ENCODE results near the gene SAP30L. TPM values are rescaled to one million over a fixed set of nuclear protein-coding genes. Genes with fewer than 3 reads are reported as not detected.

Gene SAP30L
- total and polyA plus RNA-seq, 4 donors: 18.2 to 35.4 (median 30.0) TPM

- no peak for TF ChIP-seq CTCF (IDR thresholded peaks at IDR 0.05; ENCODE audit: control extremely low read depth, extremely low read depth)
- H3K36me3 ChIP-seq (ENCODE audit: control insufficient read depth in 4 of 4, insufficient read depth in 4 of 4, low read length in 4 of 4): peaks cover 0 to 23% (median 0%) of the 10 kb centered on the region in 4 donors
- ATAC-seq (ENCODE audit: insufficient read depth, low FRiP score) (no peak), DNase-seq (no peak)
- no peak overlapping the region for H3K9ac ChIP-seq (ENCODE audit: insufficient read depth in 1 of 2, low read length in 2 of 2)
- no peak overlapping the region for H3K27ac ChIP-seq (ENCODE audit: low read depth in 1 of 2, low read length in 1 of 2)
- H3K4me3 ChIP-seq: no peak overlapping the region
- no peaks in the 10 kb centered on the region for H3K27me3 ChIP-seq (ENCODE audit: control insufficient read depth in 3 of 3, insufficient read depth in 3 of 3, low read length in 2 of 3)
- WGBS, 2 donors: 71 to 80% methylated on average over 1 of the region's 1 CpG
- peaks cover 0 to 5% (median 0%) of the 10 kb centered on the region in 5 donors for H3K4me1 ChIP-seq (ENCODE audit: control insufficient read depth in 5 of 5, insufficient read depth in 5 of 5, low read length in 5 of 5)
- H3K9me3 ChIP-seq (ENCODE audit: control insufficient read depth in 4 of 4, insufficient read depth in 3 of 4, low read length in 3 of 4): no peaks in the 10 kb centered on the region
These were observed 23.9 kb upstream of the SAP30L start for GRCh38 chr5:154421868-154422267.

GRCh38 chr5:154422298-154422697 is 23.5 kb upstream of the SAP30L start:
- WGBS, 2 donors: 77 to 78% methylated on average over 2 of the region's 2 CpGs
- Histone ChIP-seq H3K27ac (ENCODE audit: low read depth in 1 of 2, low read length in 1 of 2) (no peak overlapping the region), H3K4me1 (ENCODE audit: control insufficient read depth in 5 of 5, insufficient read depth in 5 of 5, low read length in 5 of 5) (peaks cover 0 to 5% (median 0%) of the 10 kb centered on the region in 5 donors), H3K4me3 (no peak overlapping the region), H3K9ac (ENCODE audit: insufficient read depth in 1 of 2, low read length in 2 of 2) (no peak overlapping the region), H3K27me3 (ENCODE audit: control insufficient read depth in 3 of 3, insufficient read depth in 3 of 3, low read length in 2 of 3) (no peaks in the 10 kb centered on the region), H3K36me3 (ENCODE audit: control insufficient read depth in 4 of 4, insufficient read depth in 4 of 4, low read length in 4 of 4) (peaks cover 0 to 20% (median 0%) of the 10 kb centered on the region in 4 donors), H3K9me3 (ENCODE audit: control insufficient read depth in 4 of 4, insufficient read depth in 3 of 4, low read length in 3 of 4) (no peaks in the 10 kb centered on the region)
- no peak for TF ChIP-seq CTCF (IDR thresholded peaks at IDR 0.05; ENCODE audit: control extremely low read depth, extremely low read depth)
- DNase-seq: no peak
- no peak for ATAC-seq (ENCODE audit: insufficient read depth, low FRiP score)

- Histone ChIP-seq H3K27ac (ENCODE audit: low read depth in 1 of 2, low read length in 1 of 2) (no peak overlapping the region), H3K4me1 (ENCODE audit: control insufficient read depth in 5 of 5, insufficient read depth in 5 of 5, low read length in 5 of 5) (no peaks in the 10 kb centered on the region), H3K4me3 (no peak overlapping the region), H3K9me3 (ENCODE audit: control insufficient read depth in 4 of 4, insufficient read depth in 3 of 4, low read length in 3 of 4) (no peaks in the 10 kb centered on the region), H3K27me3 (ENCODE audit: control insufficient read depth in 3 of 3, insufficient read depth in 3 of 3, low read length in 2 of 3) (no peaks in the 10 kb centered on the region), H3K36me3 (ENCODE audit: control insufficient read depth in 4 of 4, insufficient read depth in 4 of 4, low read length in 4 of 4) (no peaks in the 10 kb centered on the region), H3K9ac (ENCODE audit: insufficient read depth in 1 of 2, low read length in 2 of 2) (no peak overlapping the region)
- no peak for TF ChIP-seq CTCF (IDR thresholded peaks at IDR 0.05; ENCODE audit: control extremely low read depth, extremely low read depth)
- DNase-seq (no peak), ATAC-seq (ENCODE audit: insufficient read depth, low FRiP score) (no peak)
- WGBS, 2 donors: 94 to 97% methylated on average over 3 of the region's 3 CpGs
These were observed 17.6 kb upstream of the SAP30L start for GRCh38 chr5:154428208-154428607.

- H3K27me3 ChIP-seq (ENCODE audit: control insufficient read depth in 3 of 3, insufficient read depth in 3 of 3, low read length in 2 of 3): no peaks in the 10 kb centered on the region
- ATAC-seq (ENCODE audit: insufficient read depth, low FRiP score) (no peak), DNase-seq (no peak)
- no peaks in the 10 kb centered on the region for H3K9me3 ChIP-seq (ENCODE audit: control insufficient read depth in 4 of 4, insufficient read depth in 3 of 4, low read length in 3 of 4)
- no peak overlapping the region for H3K9ac ChIP-seq (ENCODE audit: insufficient read depth in 1 of 2, low read length in 2 of 2)
- WGBS, 2 donors: 91 to 96% methylated on average over 1 of the region's 1 CpG
- H3K4me1 ChIP-seq (ENCODE audit: control insufficient read depth in 5 of 5, insufficient read depth in 5 of 5, low read length in 5 of 5): no peaks in the 10 kb centered on the region
- no peak for TF ChIP-seq CTCF (IDR thresholded peaks at IDR 0.05; ENCODE audit: control extremely low read depth, extremely low read depth)
- H3K27ac ChIP-seq (ENCODE audit: low read depth in 1 of 2, low read length in 1 of 2): no peak overlapping the region
- no peaks in the 10 kb centered on the region for H3K36me3 ChIP-seq (ENCODE audit: control insufficient read depth in 4 of 4, insufficient read depth in 4 of 4, low read length in 4 of 4)
- H3K4me3 ChIP-seq: no peak overlapping the region
These were observed 16.5 kb upstream of the SAP30L start for GRCh38 chr5:154429341-154429740.
